Endodermal cell (in vitro differentiated cells): ENCODE results near the gene PLEKHG4B. TPM values are rescaled to one million over a fixed set of nuclear protein-coding genes. Genes with fewer than 3 reads are reported as not detected.

Experiments used
- DNase-seq: peaks from one replicate; pipeline ENCODE4 v3.0.0-alpha.2; 2017
- H3K27ac ChIP-seq: 2 replicates; pipeline ENCODE4 v1.5.1; 2013; ENCODE audit warnings: mild to moderate bottlenecking, low read depth, low read length, moderate library complexity
- H3K27me3 ChIP-seq: 2 replicates; pipeline ENCODE4 v1.6.1; 2013; ENCODE audit warnings: mild to moderate bottlenecking, low read length, moderate library complexity; ENCODE audit not compliant: insufficient read depth, control insufficient read depth, poor library complexity, severe bottlenecking
- H3K36me3 ChIP-seq: 2 replicates; pipeline ENCODE4 v1.7.0; 2013; ENCODE audit warnings: mild to moderate bottlenecking, low read length, moderate library complexity; ENCODE audit not compliant: control insufficient read depth, insufficient read depth
- H3K4me1 ChIP-seq: one replicate; pipeline ENCODE4 v1.7.0; 2013; ENCODE audit warnings: low read length; ENCODE audit not compliant: control insufficient read depth, insufficient read depth
- H3K4me3 ChIP-seq: 2 replicates; pipeline ENCODE4 v1.5.1; 2013; ENCODE audit warnings: mild to moderate bottlenecking, low read length, moderate library complexity
- H3K9ac ChIP-seq: 2 replicates; pipeline ENCODE4 v1.6.1; 2013; ENCODE audit warnings: mild to moderate bottlenecking, low read length, moderate library complexity; ENCODE audit not compliant: poor library complexity, severe bottlenecking; ENCODE audit errors: extremely low read depth
- H3K9me3 ChIP-seq: 2 replicates; pipeline ENCODE4 v1.6.1; 2013; ENCODE audit warnings: mild to moderate bottlenecking, low read length, moderate library complexity; ENCODE audit not compliant: control insufficient read depth
- H3K27ac Mint-ChIP-seq: 2 replicates; pipeline ENCODE4 v1.8.0; 2020; ENCODE audit warnings: mixed read lengths
- H3K27me3 Mint-ChIP-seq: 2 replicates; pipeline ENCODE4 v1.8.0; 2021; ENCODE audit warnings: mild to moderate bottlenecking, mixed read lengths; ENCODE audit not compliant: insufficient read depth
- H3K36me3 Mint-ChIP-seq: 2 replicates; pipeline ENCODE4 v1.8.0; 2020; ENCODE audit warnings: low read depth, mixed read lengths
- H3K4me1 Mint-ChIP-seq: 2 replicates; pipeline ENCODE4 v1.8.0; 2020; ENCODE audit warnings: mixed read lengths
- H3K4me3 Mint-ChIP-seq: 2 replicates; pipeline ENCODE4 v1.8.0; 2020; ENCODE audit warnings: mild to moderate bottlenecking, moderate library complexity, mixed read lengths
- H3K9me3 Mint-ChIP-seq: 2 replicates; pipeline ENCODE4 v1.8.0; 2020; ENCODE audit warnings: mild to moderate bottlenecking, mixed read lengths
- CTCF ChIP-seq: fragments of 200-600 bp; sonication (generic); conservative IDR thresholded peaks from 2 replicates; pipeline ENCODE4 v1.5.0; 2021; ENCODE audit warnings: antibody characterized with exemption, mild to moderate bottlenecking
- WGBS, 2 experiments: methylation state at CpG; one replicate each; pipeline versions ENCODE4 v1.1.5 to v1.1.7; 2013; ENCODE audit warnings: missing lambda C conversion rate in 2 of 2, mixed read lengths in 1 of 2; ENCODE audit not compliant: insufficient coverage in 1 of 2, insufficient read length in 1 of 2; 5-methylcytosine and 5-hydroxymethylcytosine counted together
- total RNA-seq, 2 donors: library from RNA; stranded (reverse); fragmentation: NEBNext Ultra II Directional in 1 of 2; extraction: Animal tissue kit (Norgen Biotek cat#: 25700) in 1 of 2; gene quantifications; 2 replicates in 1 of 2; 3 replicates in 1 of 2; pipeline ENCODE4 v1.2.1, GENCODE V29; 2021

Gene PLEKHG4B
- total RNA-seq, 2 donors from 2014 or later, result 16.3 to 22.8 TPM

GRCh38 chr5:190366-191035 is 98.5 kb downstream of the PLEKHG4B start:
- no peak overlapping the region for H3K9ac ChIP-seq
- no peak overlapping the region for H3K4me3 Mint-ChIP-seq
- WGBS, 2 experiments, result 80 to 95% methylated on average over 8 to 16 of the region's 16 CpGs
- H3K4me1 ChIP-seq, result no peaks in the 10 kb centered on the region
- peaks cover 4% of the 10 kb centered on the region for H3K27me3 Mint-ChIP-seq
- H3K36me3 Mint-ChIP-seq, result no peaks in the 10 kb centered on the region
- H3K9me3 Mint-ChIP-seq, result no peaks in the 10 kb centered on the region
- H3K27ac Mint-ChIP-seq, result no peak overlapping the region
- no peak for TF ChIP-seq CTCF
- no peak overlapping the region for H3K27ac ChIP-seq
- no peak overlapping the region for H3K4me3 ChIP-seq
- no peak for DNase-seq
- no peaks in the 10 kb centered on the region for H3K27me3 ChIP-seq
- no peaks in the 10 kb centered on the region for H3K9me3 ChIP-seq
- H3K36me3 ChIP-seq, result no peaks in the 10 kb centered on the region
- peaks cover 7% of the 10 kb centered on the region for H3K4me1 Mint-ChIP-seq

GRCh38 chr5:191036-191948 is 99.3 kb downstream of the PLEKHG4B start, which contains the start of gene LRRC14B:
Gene LRRC14B (plus strand): TSS chr5:191495. CDS start chr5:191539, 44 bp downstream.
- no peaks in the 10 kb centered on the region for H3K9me3 ChIP-seq
- no peaks in the 10 kb centered on the region for H3K9me3 Mint-ChIP-seq
- H3K27ac ChIP-seq, result no peak within 1 kb of the TSS
- no peak within 1 kb of the TSS for H3K4me3 ChIP-seq
- peaks cover 7% of the 10 kb centered on the region for H3K4me1 Mint-ChIP-seq
- no peak for DNase-seq
- H3K27me3 ChIP-seq, result no peaks in the 10 kb centered on the region
- no peaks in the 10 kb centered on the region for H3K36me3 ChIP-seq
- TF ChIP-seq CTCF, result no peak
- no peak within 1 kb of the TSS for H3K9ac ChIP-seq
- no peak within 1 kb of the TSS for H3K4me3 Mint-ChIP-seq
- H3K27ac Mint-ChIP-seq, result no peak within 1 kb of the TSS
- H3K36me3 Mint-ChIP-seq, result no peaks in the 10 kb centered on the region
- WGBS, 2 experiments, result 91% methylated on average over 41 to 56 of the region's 56 CpGs
- H3K27me3 Mint-ChIP-seq, result peaks cover 4% of the 10 kb centered on the region
- H3K4me1 ChIP-seq, result no peaks in the 10 kb centered on the region

- H3K27ac ChIP-seq, result no peak overlapping the region
- H3K9me3 Mint-ChIP-seq, result no peaks in the 10 kb centered on the region
- no peaks in the 10 kb centered on the region for H3K27me3 ChIP-seq
- 94 to 96% methylated on average over 30 to 46 of the region's 46 CpGs for WGBS, 2 experiments
- H3K36me3 Mint-ChIP-seq, result no peaks in the 10 kb centered on the region
- no peak overlapping the region for H3K9ac ChIP-seq
- H3K27me3 Mint-ChIP-seq, result peaks cover 4% of the 10 kb centered on the region
- no peaks in the 10 kb centered on the region for H3K36me3 ChIP-seq
- no peak for DNase-seq
- H3K9me3 ChIP-seq, result no peaks in the 10 kb centered on the region
- no peaks in the 10 kb centered on the region for H3K4me1 ChIP-seq
- H3K27ac Mint-ChIP-seq, result no peak overlapping the region
- TF ChIP-seq CTCF, result no peak
- peaks cover 7% of the 10 kb centered on the region for H3K4me1 Mint-ChIP-seq
- H3K4me3 ChIP-seq, result no peak overlapping the region
- H3K4me3 Mint-ChIP-seq, result no peak overlapping the region
These were observed 100.2 kb downstream of the PLEKHG4B start for GRCh38 chr5:191949-192690.
